Colonic mucosa (tissue), 4 donors: ENCODE measurements around the gene FBXO24. TPM values are rescaled to one million over a fixed set of nuclear protein-coding genes. Genes with fewer than 3 reads are reported as not detected.
"Not testable (repeated sequence)": the region's sequence is repeated elsewhere in the genome, so short reads cannot be mapped to it uniquely, and the experiment has no call there.

Experiments used
- DNase-seq: peaks from one replicate; pipeline ENCODE4 v3.0.0-alpha.2; 2020
- H3K27ac ChIP-seq: fragments of 200-600 bp; one replicate; pipeline ENCODE4 v1.8.0; 2021
- H3K27me3 ChIP-seq: fragments of 200-600 bp; one replicate; pipeline ENCODE4 v1.8.0; 2021
- H3K36me3 ChIP-seq: fragments of 200-600 bp; one replicate; pipeline ENCODE4 v1.8.0; 2021
- H3K4me1 ChIP-seq: fragments of 200-600 bp; one replicate; pipeline ENCODE4 v1.8.0; 2021; ENCODE audit warnings: mild to moderate bottlenecking
- H3K4me3 ChIP-seq: fragments of 200-600 bp; one replicate; pipeline ENCODE4 v1.8.0; 2021
- H3K9ac ChIP-seq, 2 donors: one replicate each; pipeline ENCODE4 v1.7.0; 2013; ENCODE audit warnings: control low read depth in 2 of 2, low read depth in 2 of 2, low read length in 2 of 2
- H3K9me3 ChIP-seq: fragments of 200-600 bp; one replicate; pipeline ENCODE4 v1.8.0; 2021
- CTCF ChIP-seq: fragments of 200-600 bp; IDR thresholded peaks from one replicate; pipeline ENCODE4 v1.8.0; 2022; ENCODE audit warnings: antibody characterized with exemption, mild to moderate bottlenecking
- intact Hi-C: fragments of 100-400 bp; cut with DNase I; formaldehyde crosslinking; loops from one replicate; pipeline ENCODE4 v1.14.1; 2022
- total RNA-seq, 2 donors: library from RNA; stranded (reverse); fragmentation: NEBNext Ultra II Directional in 1 of 2; extraction: Animal tissue kit (Norgen Biotek cat#: 25700) in 1 of 2; gene quantifications; one replicate each; pipeline ENCODE4 v1.2.1, GENCODE V29; 2021
- donor health status: healthy.
- donor health status: DM: no; HTN: no; CAD: no.
- donor health status: DM: no; HTN: no; CAD: no.

FBXO24 gene
- total RNA-seq, 2 donors from 2014 or later, result 0.21 to 1.8 TPM

- Histone ChIP-seq H3K4me3 (no peak overlapping the region), H3K4me1 (peaks cover 21% of the 10 kb centered on the region), H3K9me3 (no peaks in the 10 kb centered on the region), H3K36me3 (peaks cover 4% of the 10 kb centered on the region), H3K9ac (peak overlapping the region; percentile 6 to 73), H3K27ac (peak overlapping the region; percentile 89), H3K27me3 (no peaks in the 10 kb centered on the region)
- peak; percentile 66 for DNase-seq
- intact Hi-C loops, result no loop called here
- TF ChIP-seq CTCF, result no peak
Observed at GRCh38 chr7:100546129-100546925, 39.8 kb upstream of the FBXO24 start.

DNA sequence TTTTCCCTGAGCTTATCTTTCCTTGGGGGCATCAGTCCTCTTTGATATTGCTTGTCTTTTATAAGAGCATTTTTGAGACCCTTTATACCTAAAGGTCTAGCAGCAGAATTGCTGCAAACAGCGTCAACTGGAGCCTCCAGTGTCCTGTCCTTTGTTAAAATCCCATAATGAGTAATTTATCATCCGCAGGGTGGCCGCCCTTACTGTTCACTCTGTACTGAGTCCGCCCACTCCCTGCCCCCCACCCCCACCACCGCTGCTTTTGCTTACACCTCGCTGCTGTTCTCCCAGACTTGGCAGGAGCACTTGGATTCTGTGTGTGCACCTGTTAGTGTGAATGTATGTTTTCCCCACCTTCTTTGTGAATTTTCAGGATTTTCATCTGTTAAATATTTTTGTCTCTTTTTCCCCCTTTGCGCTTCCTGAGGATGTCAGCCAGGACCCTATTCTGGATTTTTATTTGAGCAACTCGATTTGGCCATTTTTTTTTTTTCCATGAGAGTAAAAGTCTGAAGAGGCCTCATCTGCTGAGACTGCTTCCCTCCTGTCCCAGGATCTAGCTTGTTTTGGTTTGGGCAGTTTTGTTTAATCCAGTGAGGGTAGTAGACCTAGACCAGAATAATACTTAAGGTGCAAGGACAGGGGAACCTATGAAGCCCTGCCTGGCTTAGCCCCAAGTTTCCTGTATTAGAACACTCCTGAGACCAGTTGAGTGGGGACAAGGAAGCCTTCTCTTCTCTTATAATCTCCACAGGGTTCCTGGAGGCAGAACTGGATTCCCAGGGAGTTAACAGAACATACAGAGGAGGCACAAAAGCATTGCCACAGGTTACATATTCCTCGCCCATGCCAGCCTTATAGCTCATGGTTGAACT is 39.0 kb upstream of the FBXO24 start:
- TF ChIP-seq CTCF, result no peak
- intact Hi-C loops, result no loop called here
- H3K4me3 ChIP-seq, result no peak overlapping the region
- peak overlapping the region; percentile 3 to 73 for H3K9ac ChIP-seq
- H3K27ac ChIP-seq, result peak overlapping the region; percentile 89
- no peak for DNase-seq
- no peaks in the 10 kb centered on the region for H3K27me3 ChIP-seq
- peaks cover 21% of the 10 kb centered on the region for H3K4me1 ChIP-seq
- no peaks in the 10 kb centered on the region for H3K9me3 ChIP-seq
- H3K36me3 ChIP-seq, result peaks cover 4% of the 10 kb centered on the region

GRCh38 chr7:100547872-100548271 is 38.3 kb upstream of the FBXO24 start:
- Histone ChIP-seq H3K9me3 (no peaks in the 10 kb centered on the region), H3K9ac (peak overlapping the region in 1 of 2 donors; percentile 73), H3K27ac (peak overlapping the region; percentile 89), H3K4me1 (peaks cover 21% of the 10 kb centered on the region), H3K27me3 (no peaks in the 10 kb centered on the region), H3K36me3 (peaks cover 4% of the 10 kb centered on the region), H3K4me3 (no peak overlapping the region)
- no peak for TF ChIP-seq CTCF
- no peak for DNase-seq
- intact Hi-C loops, result no loop called here

GRCh38 chr7:100548446-100548845 is 37.7 kb upstream of the FBXO24 start:
- peaks cover 21% of the 10 kb centered on the region for H3K4me1 ChIP-seq
- H3K4me3 ChIP-seq, H3K27me3 ChIP-seq, H3K9me3 ChIP-seq, H3K36me3 ChIP-seq, intact Hi-C loops, DNase-seq, H3K27ac ChIP-seq: not testable (repeated sequence)
- peak overlapping the region in 1 of 2 donors; percentile 73 for H3K9ac ChIP-seq

DNA sequence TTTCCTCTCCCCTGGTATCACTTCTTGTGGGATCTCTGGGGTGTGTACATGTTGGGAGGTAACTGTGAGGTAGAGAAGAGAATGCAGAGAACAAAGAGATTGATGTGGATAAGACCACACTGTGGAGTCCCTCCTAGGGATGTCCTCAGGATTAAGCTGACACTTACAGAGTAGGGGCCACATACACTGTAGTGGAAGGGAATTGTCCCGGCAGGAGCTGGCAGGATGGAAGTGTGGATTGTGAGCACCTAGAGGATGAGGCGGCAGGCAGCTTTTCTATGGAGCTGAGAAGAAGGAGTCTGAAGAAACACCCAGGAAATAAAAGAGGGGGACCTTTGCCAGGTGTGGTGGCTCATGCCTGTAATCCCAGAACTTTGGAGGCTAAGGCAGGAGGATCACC is 33.6 kb upstream of the FBXO24 start:
- Histone ChIP-seq H3K9ac (no peak overlapping the region), H3K27ac (no peak overlapping the region), H3K4me3 (no peak overlapping the region), H3K36me3 (peaks cover 4% of the 10 kb centered on the region), H3K4me1 (peaks cover 4% of the 10 kb centered on the region), H3K9me3 (no peaks in the 10 kb centered on the region), H3K27me3 (no peaks in the 10 kb centered on the region)
- DNase-seq, result no peak
- intact Hi-C loops, result no loop called here
- no peak for TF ChIP-seq CTCF
